HepG2 (cell line): ENCODE data around the gene TPST1. TPM values are rescaled to one million over a fixed set of nuclear protein-coding genes. Genes with fewer than 3 reads are reported as not detected.

Source experiments
- ATAC-seq: fragments of 200-7000 bp; cut with Tn5 transposase; 3 replicates; pipeline ENCODE4 v1.9.1; 2020; ENCODE audit warnings: mild to moderate bottlenecking, moderate library complexity
- BruUV-seq: library from RNA; stranded (reverse); fragments of 400-500 nt; replicated peaks from 2 replicates; lab custom pipeline; 2021; lab: Mats Ljungman, UMichigan
- CTCF ChIA-PET: fragments of 300-600 bp; formaldehyde crosslinking; extraction: SDS; loops from one replicate; lab custom pipeline; 2021; ENCODE audit warnings: low total read pairs, inconsistent platforms, low intra/inter-chr PET ratio; lab: Yijun Ruan, JAX
- POLR2A ChIA-PET: fragments of 350-600 bp; sonication (Branson Sonifier 250); formaldehyde crosslinking; loops from one replicate; lab custom pipeline; 2020; ENCODE audit warnings: antibody characterized with exemption, inconsistent platforms; lab: Yijun Ruan, JAX
- DNase-seq: peaks from one replicate; pipeline ENCODE4 v3.0.0-alpha.2; 2015; ENCODE audit warnings: low spot score
- FAIRE-seq: peaks from 3 replicates; lab custom pipeline; 2011; peaks lifted over from hg19 to GRCh38; lab: Jason Lieb, UNC
- H2AFZ ChIP-seq: one replicate; pipeline ENCODE4 v1.6.1; 2011; ENCODE audit warnings: low read length, inconsistent platforms
- H3K27ac ChIP-seq: fragments of 300-600 bp; 3 replicates; pipeline ENCODE4 v1.8.0; 2011; ENCODE audit warnings: mixed run types, mild to moderate bottlenecking, mixed read lengths, low read length, inconsistent platforms; ENCODE audit not compliant: insufficient read depth; ENCODE audit errors: extremely low read length
- H3K27me3 ChIP-seq, 2 experiments: fragments of 200-600 bp in 1 of 2; 2 replicates in 1 of 2; 3 replicates in 1 of 2; pipeline versions ENCODE4 v1.6.0 to v1.8.0; 2011; ENCODE audit warnings: low read length in 2 of 2, mild to moderate bottlenecking in 2 of 2, moderate library complexity in 2 of 2, inconsistent platforms in 1 of 2; ENCODE audit not compliant: insufficient read depth in 2 of 2, control insufficient read depth in 1 of 2
- H3K36me3 ChIP-seq, 2 experiments: fragments of 200-600 bp in 1 of 2; replicated peaks in 1 of 2; 2 replicates in 1 of 2; 3 replicates in 1 of 2; pipeline versions ENCODE4 v1.5.1 to v1.8.0; 2011; ENCODE audit warnings: low read length in 2 of 2, inconsistent platforms in 1 of 2; ENCODE audit not compliant: insufficient read depth in 2 of 2, control insufficient read depth in 1 of 2
- H3K4me1 ChIP-seq: 2 replicates; pipeline ENCODE4 v1.5.1; 2012; ENCODE audit warnings: low read length, inconsistent platforms; ENCODE audit not compliant: insufficient read depth
- H3K4me2 ChIP-seq: 2 replicates; pipeline ENCODE4 v1.6.0; 2011; ENCODE audit warnings: low read depth, low read length, inconsistent platforms
- H3K4me3 ChIP-seq, 3 experiments: fragments of 200-600 bp in 1 of 3; sonication (generic), shearing (Covaris generic) in 1 of 3; replicated peaks in 1 of 3; 2 replicates each; pipeline ENCODE4 v1.5.1; 2011 to 2016; ENCODE audit warnings: low read length in 3 of 3, inconsistent platforms in 2 of 3, low read depth in 2 of 3, mild to moderate bottlenecking in 2 of 3, control low read depth in 1 of 3, mixed read lengths in 1 of 3; ENCODE audit not compliant: insufficient read depth in 1 of 3
- H3K79me2 ChIP-seq: one replicate; pipeline ENCODE4 v1.6.1; 2011; ENCODE audit warnings: low read length, inconsistent platforms; ENCODE audit not compliant: insufficient read depth
- H3K9ac ChIP-seq: 2 replicates; pipeline ENCODE4 v1.6.0; 2011; ENCODE audit warnings: mild to moderate bottlenecking, low read depth, low read length, inconsistent platforms; ENCODE audit not compliant: insufficient read depth
- H3K9me3 ChIP-seq: 2 replicates; pipeline ENCODE4 v1.5.1; 2012; ENCODE audit warnings: mild to moderate bottlenecking, low read length
- H4K20me1 ChIP-seq: 2 replicates; pipeline ENCODE4 v1.6.0; 2011; ENCODE audit warnings: inconsistent platforms, mild to moderate bottlenecking, low read length, moderate library complexity; ENCODE audit not compliant: insufficient read depth
- ATF7 ChIP-seq, 2 experiments: fragments of 450-650 bp in 1 of 2; sonication (generic) in 1 of 2; formaldehyde crosslinking in 1 of 2; IDR thresholded peaks; 2 replicates each; pipeline versions ENCODE4 v1.4.0 to v1.6.1; 2016 to 2020; ENCODE audit warnings: antibody characterized with exemption in 1 of 2, mild to moderate bottlenecking in 1 of 2, missing genetic modification reagents in 1 of 2
- CBFB ChIP-seq: sonication (generic); formaldehyde crosslinking; IDR thresholded peaks from 2 replicates; pipeline ENCODE4 v1.4.0; 2020; ENCODE audit warnings: missing genetic modification reagents
- GATA4 ChIP-seq: sonication (generic); IDR thresholded peaks from 2 replicates; pipeline ENCODE4 v1.6.1; 2016; ENCODE audit warnings: antibody characterized with exemption, low read depth, borderline replicate concordance
- GTF3A ChIP-seq: sonication (generic); formaldehyde crosslinking; conservative IDR thresholded peaks from 2 replicates; pipeline ENCODE4 v1.4.0; 2020; ENCODE audit warnings: mild to moderate bottlenecking, missing genetic modification reagents
- MLXIP ChIP-seq: sonication (generic); formaldehyde crosslinking; IDR thresholded peaks from 2 replicates; pipeline ENCODE4 v1.9.0; 2021; ENCODE audit warnings: missing genetic modification reagents, borderline replicate concordance
- TFDP2 ChIP-seq: sonication (generic); formaldehyde crosslinking; IDR thresholded peaks from 2 replicates; pipeline ENCODE4 v1.4.0; 2020; ENCODE audit warnings: missing genetic modification reagents
- THAP11 ChIP-seq: IDR thresholded peaks from 2 replicates; pipeline ENCODE4 v1.6.1; 2016; ENCODE audit warnings: missing biosample characterization, missing genetic modification reagents
- ZMYM4 ChIP-seq: sonication (generic); formaldehyde crosslinking; IDR thresholded peaks from 2 replicates; pipeline ENCODE4 v1.8.1; 2023; ENCODE audit warnings: mild to moderate bottlenecking, missing genetic modification reagents
- ZNF251 ChIP-seq: sonication (generic); formaldehyde crosslinking; IDR thresholded peaks from 2 replicates; pipeline ENCODE4 v1.9.0; 2021; ENCODE audit warnings: mild to moderate bottlenecking, missing genetic modification reagents
- ZNF501 ChIP-seq: sonication (generic); formaldehyde crosslinking; IDR thresholded peaks from 2 replicates; pipeline ENCODE4 v1.5.1; 2020; ENCODE audit warnings: mild to moderate bottlenecking, moderate library complexity, missing genetic modification reagents
- ZNF737 ChIP-seq: sonication (generic); formaldehyde crosslinking; IDR thresholded peaks from 2 replicates; pipeline ENCODE4 v1.5.0; 2020; ENCODE audit warnings: missing genetic modification reagents, mild to moderate bottlenecking, borderline replicate concordance
- WGBS: methylation state at CpG from one replicate; pipeline ENCODE4 v1.1.6; 2017; ENCODE audit warnings: low lambda C conversion rate; 5-methylcytosine and 5-hydroxymethylcytosine counted together
- in situ Hi-C: cut with HindIII; loops from 2 replicates; pipeline ENCODE4 v1.10.0; 2017; ENCODE audit warnings: low pct_unique_long_range_greater_than_20kb; ENCODE audit not compliant: extremely low pct_ligation_motif_present
- intact Hi-C: fragments of 100-400 bp; cut with micrococcal nuclease; formaldehyde crosslinking; loops from one replicate; pipeline ENCODE4 v1.10.0; 2022; ENCODE audit not compliant: unreplicated experiment
- polyA plus RNA-seq, 8 experiments: library from polyadenylated mRNA; depleted of rRNA in 3 of 8; stranded (reverse) in 7 of 8; unstranded in 1 of 8; fragments of >200 nt; fragmentation: Illumina TruSeq in 4 of 8; extraction: Trizol in 4 of 8; gene quantifications; 2 replicates each; pipeline versions ENCODE4 v1.2.1 to v1.2.3, GENCODE V29; 2011 to 2016; ENCODE audit warnings: low read depth in 4 of 8, missing spikeins in 1 of 8, mixed read lengths in 1 of 8; ENCODE audit not compliant: insufficient read depth in 1 of 8
- total RNA-seq, 5 experiments: library from RNA; depleted of rRNA; stranded (reverse); fragments of >200 nt; fragmentation: Illumina TruSeq; extraction: Trizol; gene quantifications; 2 replicates each; pipeline ENCODE4 v1.2.3, GENCODE V29; 2016; ENCODE audit warnings: low read depth in 1 of 5

TPST1 gene
- total and polyA plus RNA-seq, 2 of the 13 experiments (the other 11 are each of a cell fraction or from before 2014, with no cell fraction given), result 24.3 to 34.1 TPM

GRCh38 chr7:66403564-66403963 is 198.4 kb downstream of the TPST1 start:
- CTCF ChIA-PET, result no interaction called here
- Histone ChIP-seq H3K4me1 (no peaks in the 10 kb centered on the region), H2AFZ (no peak overlapping the region), H3K9ac (no peak overlapping the region), H3K9me3 (no peaks in the 10 kb centered on the region), H3K36me3 (peaks cover 7 to 8% of the 10 kb centered on the region in 2 experiments; a peak in 3 of 5 replicates), H3K27me3 (no peaks in the 10 kb centered on the region), H3K4me3 (no peak overlapping the region), H3K27ac (no peak overlapping the region), H4K20me1 (no peaks in the 10 kb centered on the region), H3K79me2 (no peaks in the 10 kb centered on the region), H3K4me2 (no peak overlapping the region)
- in situ Hi-C loops, result no loop called here
- WGBS, result 95% methylated on average over 4 of the region's 4 CpGs
- intact Hi-C loops, result no loop called here
- POLR2A ChIA-PET, result no interaction called here
- no TSS peak for BruUV-seq
- no peak for DNase-seq
- TF ChIP-seq ZNF251, result no peak
- TF ChIP-seq THAP11 (CRISPR knock-in tag), result no peak
- TF ChIP-seq GTF3A (CRISPR knock-in tag), result no peak
- TF ChIP-seq ZNF501 (CRISPR knock-in tag), result no peak
- no peak for TF ChIP-seq CBFB (CRISPR knock-in tag)
- no peak for TF ChIP-seq MLXIP (CRISPR knock-in tag)
- no peak for TF ChIP-seq TFDP2
- TF ChIP-seq ATF7 (IDR thresholded peaks at IDR 0.05), result no peak
- TF ChIP-seq ATF7 (CRISPR knock-in tag; IDR thresholded peaks at IDR 0.05), result no peak
- no peak for TF ChIP-seq ZMYM4 (CRISPR knock-in tag)
- TF ChIP-seq ZNF737, result no peak
- no peak for TF ChIP-seq GATA4
- no peak for ATAC-seq
- no peak for FAIRE-seq
